Colonic mucosa (tissue), 4 donors: ENCODE data around the gene ZC3H15. TPM values are rescaled to one million over a fixed set of nuclear protein-coding genes. Genes with fewer than 3 reads are reported as not detected.
A peak's percentile ranks its signal among the peaks of the same experiment; 100 is the strongest.
"Not testable (repeated sequence)": the region's sequence is repeated elsewhere in the genome, so short reads cannot be mapped to it uniquely, and the experiment has no call there.

ENCODE experiments used
- DNase-seq: peaks from one replicate; pipeline ENCODE4 v3.0.0-alpha.2; 2020
- H3K27ac ChIP-seq: fragments of 200-600 bp; one replicate; pipeline ENCODE4 v1.8.0; 2021
- H3K27me3 ChIP-seq: fragments of 200-600 bp; one replicate; pipeline ENCODE4 v1.8.0; 2021
- H3K36me3 ChIP-seq: fragments of 200-600 bp; one replicate; pipeline ENCODE4 v1.8.0; 2021
- H3K4me1 ChIP-seq: fragments of 200-600 bp; one replicate; pipeline ENCODE4 v1.8.0; 2021; ENCODE audit warnings: mild to moderate bottlenecking
- H3K4me3 ChIP-seq: fragments of 200-600 bp; one replicate; pipeline ENCODE4 v1.8.0; 2021
- H3K9ac ChIP-seq, 2 donors: one replicate each; pipeline ENCODE4 v1.7.0; 2013; ENCODE audit warnings: control low read depth in 2 of 2, low read depth in 2 of 2, low read length in 2 of 2
- H3K9me3 ChIP-seq: fragments of 200-600 bp; one replicate; pipeline ENCODE4 v1.8.0; 2021
- intact Hi-C: fragments of 100-400 bp; cut with DNase I; formaldehyde crosslinking; loops from one replicate; pipeline ENCODE4 v1.14.1; 2022
- total RNA-seq, 2 donors: library from RNA; stranded (reverse); fragmentation: NEBNext Ultra II Directional in 1 of 2; extraction: Animal tissue kit (Norgen Biotek cat#: 25700) in 1 of 2; gene quantifications; one replicate each; pipeline ENCODE4 v1.2.1, GENCODE V29; 2021
- TF ChIP-seq, protein P1 (sequence below): fragments of 200-600 bp; IDR thresholded peaks from one replicate; pipeline ENCODE4 v1.8.0; 2022; ENCODE audit warnings: antibody characterized with exemption, mild to moderate bottlenecking
- donor health status: healthy.
- donor health status: DM: no; HTN: no; CAD: no.
- donor health status: DM: no; HTN: no; CAD: no.

The ZC3H15 gene
- total RNA-seq: 10 to 100 TPM; 49.6 to 64.2 TPM

DNA sequence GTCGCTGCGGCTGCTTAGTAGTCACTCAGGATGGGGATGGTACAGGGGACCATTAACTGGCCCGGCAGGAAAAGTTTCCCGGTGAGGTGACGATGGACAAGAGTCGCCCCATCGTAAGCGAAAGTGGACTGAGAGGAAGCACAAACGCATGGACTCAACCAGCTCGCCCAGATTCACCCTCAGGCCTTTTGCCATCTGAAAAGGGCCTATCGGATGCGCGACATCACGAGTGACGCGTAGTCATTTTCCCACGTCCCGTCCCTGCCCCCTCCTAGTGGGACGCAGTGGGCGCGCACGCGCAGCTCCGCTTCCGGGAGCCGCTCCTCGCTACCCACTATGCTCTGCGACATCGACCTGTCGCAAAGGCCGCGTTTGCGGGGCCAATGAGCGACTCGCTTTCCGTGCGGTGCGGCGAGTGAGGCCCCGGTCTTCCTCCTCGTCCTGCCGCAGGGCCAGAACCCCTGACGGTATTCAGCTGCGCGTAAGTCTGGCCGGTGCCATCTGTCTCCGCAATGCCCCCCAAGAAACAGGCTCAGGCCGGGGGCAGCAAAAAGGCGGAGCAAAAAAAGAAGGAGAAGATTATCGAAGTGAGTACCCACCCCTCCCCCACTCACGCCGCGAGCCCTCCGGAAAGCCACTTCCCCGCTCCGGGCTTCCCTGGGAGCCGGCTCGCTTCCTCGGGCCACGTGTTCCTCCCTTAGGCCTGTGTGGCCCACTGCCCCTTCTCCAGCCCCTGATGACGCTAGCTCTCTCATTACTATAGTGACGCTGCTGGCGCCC is at the start of gene ZC3H15:
ZC3H15 (plus strand) TSS at position 390 of the 780 bp plus-strand sequence; CDS start at position 513, 123 bp downstream.
- TF ChIP-seq, protein P1, sequence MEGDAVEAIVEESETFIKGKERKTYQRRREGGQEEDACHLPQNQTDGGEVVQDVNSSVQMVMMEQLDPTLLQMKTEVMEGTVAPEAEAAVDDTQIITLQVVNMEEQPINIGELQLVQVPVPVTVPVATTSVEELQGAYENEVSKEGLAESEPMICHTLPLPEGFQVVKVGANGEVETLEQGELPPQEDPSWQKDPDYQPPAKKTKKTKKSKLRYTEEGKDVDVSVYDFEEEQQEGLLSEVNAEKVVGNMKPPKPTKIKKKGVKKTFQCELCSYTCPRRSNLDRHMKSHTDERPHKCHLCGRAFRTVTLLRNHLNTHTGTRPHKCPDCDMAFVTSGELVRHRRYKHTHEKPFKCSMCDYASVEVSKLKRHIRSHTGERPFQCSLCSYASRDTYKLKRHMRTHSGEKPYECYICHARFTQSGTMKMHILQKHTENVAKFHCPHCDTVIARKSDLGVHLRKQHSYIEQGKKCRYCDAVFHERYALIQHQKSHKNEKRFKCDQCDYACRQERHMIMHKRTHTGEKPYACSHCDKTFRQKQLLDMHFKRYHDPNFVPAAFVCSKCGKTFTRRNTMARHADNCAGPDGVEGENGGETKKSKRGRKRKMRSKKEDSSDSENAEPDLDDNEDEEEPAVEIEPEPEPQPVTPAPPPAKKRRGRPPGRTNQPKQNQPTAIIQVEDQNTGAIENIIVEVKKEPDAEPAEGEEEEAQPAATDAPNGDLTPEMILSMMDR: no peak
- intact Hi-C loops: no loop called here
- H3K4me1 ChIP-seq: peaks cover 8% of the 10 kb centered on the region

DNA sequence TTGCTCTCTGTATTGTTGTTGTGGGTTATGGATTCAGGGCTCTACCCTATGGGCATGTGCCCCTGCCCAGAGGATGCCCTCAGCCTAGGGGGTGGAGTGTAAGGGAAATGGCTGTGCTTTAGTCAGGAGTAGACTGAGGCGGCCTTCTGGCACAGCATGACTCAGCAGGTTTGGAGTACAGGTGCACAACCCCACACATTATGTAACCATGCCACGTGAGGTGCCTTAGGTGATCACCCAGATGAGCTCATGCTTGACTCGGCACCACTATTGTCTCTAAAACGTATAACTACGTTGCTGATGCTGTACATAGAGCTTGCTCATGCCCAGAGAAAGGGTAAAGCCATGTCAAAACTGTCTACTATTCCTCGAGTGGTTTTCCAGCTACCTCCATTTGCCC is 48.3 kb upstream of the ZC3H15 start:
- Histone ChIP-seq H3K27ac (no peak overlapping the region), H3K27me3 (no peaks in the 10 kb centered on the region), H3K4me1 (no peaks in the 10 kb centered on the region), H3K9me3 (no peaks in the 10 kb centered on the region), H3K9ac (no peak overlapping the region), H3K36me3 (no peaks in the 10 kb centered on the region), H3K4me3 (no peak overlapping the region)
- no peak for DNase-seq
- intact Hi-C loops: no loop called here
- TF ChIP-seq, protein P1: no peak

More for the DNA sequence above, at the start of gene ZC3H15:
- Histone ChIP-seq H3K36me3 (no peaks in the 10 kb centered on the region), H3K4me3 (peak within 1 kb of the TSS; percentile 78), H3K9me3 (no peaks in the 10 kb centered on the region), H3K27ac (peak within 1 kb of the TSS; percentile 91), H3K9ac (peak within 1 kb of the TSS; percentile 93 to 97), H3K27me3 (no peaks in the 10 kb centered on the region)
- DNase-seq: peak; percentile 96

DNA sequence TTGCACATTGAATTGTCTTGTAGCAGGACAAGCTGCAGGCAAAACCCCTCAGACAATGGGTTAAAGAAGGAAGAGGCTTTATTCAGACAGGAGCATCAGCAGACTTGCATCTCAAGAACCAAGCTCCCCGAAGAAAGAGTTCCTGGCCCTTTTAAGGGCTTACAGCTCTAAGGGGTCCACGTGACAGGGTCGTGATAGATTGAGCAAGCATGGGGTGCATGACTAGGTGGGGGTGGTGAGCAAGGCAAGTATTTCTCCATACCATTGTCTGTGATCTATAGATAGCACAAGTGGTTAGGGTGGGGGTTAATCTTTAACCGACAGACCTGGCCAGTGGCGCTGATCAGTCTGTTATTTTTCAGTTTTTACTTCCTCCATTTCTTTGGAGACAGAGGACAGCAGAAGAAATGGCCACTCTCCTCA is 46.4 kb upstream of the ZC3H15 start:
- intact Hi-C loops, DNase-seq, H3K4me3 ChIP-seq, H3K36me3 ChIP-seq, H3K9ac ChIP-seq, H3K4me1 ChIP-seq, H3K27me3 ChIP-seq, H3K27ac ChIP-seq, H3K9me3 ChIP-seq: not testable (repeated sequence)

DNA sequence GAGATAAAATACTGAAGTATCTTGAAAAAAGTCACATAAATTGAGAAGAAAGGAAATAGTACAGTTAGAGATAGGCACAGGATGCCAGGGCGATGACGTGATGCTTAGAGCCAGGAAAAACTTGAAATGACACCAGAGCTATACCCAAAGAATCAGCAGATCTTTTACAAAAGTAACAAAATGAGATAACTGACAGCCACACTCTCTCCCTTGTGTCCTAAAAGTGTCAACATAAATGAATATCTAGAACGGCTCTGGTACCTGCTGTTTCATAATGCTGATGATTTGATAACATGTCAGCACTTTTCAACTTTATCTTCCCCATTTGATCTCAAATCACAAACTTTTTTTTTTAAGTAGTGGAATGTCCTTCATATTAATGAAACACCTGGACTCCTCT is 45.6 kb upstream of the ZC3H15 start:
- H3K27ac ChIP-seq: no peak overlapping the region
- H3K9ac ChIP-seq: no peak overlapping the region
- no peaks in the 10 kb centered on the region for H3K27me3 ChIP-seq
- no peak overlapping the region for H3K4me3 ChIP-seq
- intact Hi-C loops: no loop called here
- H3K9me3 ChIP-seq: no peaks in the 10 kb centered on the region
- no peaks in the 10 kb centered on the region for H3K4me1 ChIP-seq
- TF ChIP-seq, protein P1: no peak
- no peaks in the 10 kb centered on the region for H3K36me3 ChIP-seq
- no peak for DNase-seq

DNA sequence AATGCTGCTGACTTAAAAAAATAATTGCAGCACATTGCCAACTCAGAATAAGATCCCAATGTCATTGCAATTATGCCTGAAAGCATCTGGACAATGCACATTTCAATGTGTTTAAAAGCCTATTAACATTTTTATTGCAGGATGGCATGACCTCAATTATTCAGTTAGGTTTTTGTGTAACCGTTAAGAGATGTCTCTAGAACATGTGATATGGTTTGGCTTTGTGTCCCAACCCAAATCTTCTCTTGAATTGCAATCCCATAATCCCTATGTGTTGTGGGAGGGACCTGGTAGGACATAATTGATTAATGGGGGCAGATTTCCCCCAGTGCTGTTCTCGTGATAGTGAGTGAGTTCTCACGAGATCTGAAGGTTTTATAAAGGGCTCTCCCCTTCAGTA is 43.2 kb upstream of the ZC3H15 start:
- Histone ChIP-seq H3K27me3 (no peaks in the 10 kb centered on the region), H3K4me3 (no peak overlapping the region), H3K36me3 (no peaks in the 10 kb centered on the region), H3K9me3 (no peaks in the 10 kb centered on the region), H3K9ac (no peak overlapping the region), H3K4me1 (no peaks in the 10 kb centered on the region), H3K27ac (no peak overlapping the region)
- TF ChIP-seq, protein P1: no peak
- intact Hi-C loops: no loop called here
- no peak for DNase-seq

DNA sequence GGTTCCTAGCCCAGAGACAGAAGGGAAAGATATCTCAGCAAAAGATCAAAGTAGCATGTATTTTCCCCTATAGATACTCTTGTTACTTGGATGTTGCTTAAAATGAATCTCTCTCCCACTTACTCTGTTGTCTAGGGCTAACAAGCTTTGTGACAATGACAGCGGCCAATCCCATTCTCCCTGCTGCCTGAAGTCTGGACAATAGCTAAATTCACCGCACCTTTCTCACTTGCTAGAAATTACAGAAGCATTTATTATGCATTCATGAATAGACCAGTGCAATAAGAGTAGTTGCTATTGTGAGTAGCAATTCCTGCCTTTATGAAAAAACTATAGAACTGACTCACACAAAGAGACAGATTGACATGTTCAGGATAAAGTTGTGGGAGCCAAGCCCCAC is 42.2 kb upstream of the ZC3H15 start:
- TF ChIP-seq, protein P1: no peak
- Histone ChIP-seq H3K27ac (no peak overlapping the region), H3K4me1 (no peaks in the 10 kb centered on the region), H3K9me3 (no peaks in the 10 kb centered on the region), H3K9ac (no peak overlapping the region), H3K4me3 (no peak overlapping the region), H3K27me3 (no peaks in the 10 kb centered on the region), H3K36me3 (no peaks in the 10 kb centered on the region)
- no peak for DNase-seq
- intact Hi-C loops: no loop called here
